Neural progenitor cell (in vitro differentiated cells): ENCODE data around the gene ARHGAP4.

ENCODE experiments used
- EZH2phosphoT487 ChIP-seq: fragments of 200-600 bp; sonication (generic); IDR thresholded peaks from 2 replicates; pipeline ENCODE4 v1.6.1; 2017; ENCODE audit warnings: antibody characterized with exemption
- TF ChIP-seq, protein P1 (sequence below): fragments of 200-600 bp; sonication (generic); IDR thresholded peaks from 2 replicates; pipeline ENCODE4 v1.5.1; 2017; ENCODE audit warnings: antibody characterized with exemption, mild to moderate bottlenecking

DNA sequence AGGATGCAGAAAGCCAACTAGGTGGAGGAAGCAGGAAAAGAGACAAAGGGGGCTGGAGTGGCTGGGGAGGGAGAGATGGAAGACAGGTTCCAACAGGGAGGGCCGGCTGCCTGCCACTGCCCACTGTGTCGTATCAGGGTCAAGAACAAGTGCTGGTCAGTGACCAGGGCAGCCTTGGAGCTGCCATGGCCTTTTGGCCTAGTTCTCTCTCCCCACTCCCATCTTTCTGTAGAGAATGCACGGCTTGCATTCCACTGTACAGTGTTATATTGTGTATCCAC is 52.0 kb downstream of the ARHGAP4 start:
- TF ChIP-seq, protein P1, sequence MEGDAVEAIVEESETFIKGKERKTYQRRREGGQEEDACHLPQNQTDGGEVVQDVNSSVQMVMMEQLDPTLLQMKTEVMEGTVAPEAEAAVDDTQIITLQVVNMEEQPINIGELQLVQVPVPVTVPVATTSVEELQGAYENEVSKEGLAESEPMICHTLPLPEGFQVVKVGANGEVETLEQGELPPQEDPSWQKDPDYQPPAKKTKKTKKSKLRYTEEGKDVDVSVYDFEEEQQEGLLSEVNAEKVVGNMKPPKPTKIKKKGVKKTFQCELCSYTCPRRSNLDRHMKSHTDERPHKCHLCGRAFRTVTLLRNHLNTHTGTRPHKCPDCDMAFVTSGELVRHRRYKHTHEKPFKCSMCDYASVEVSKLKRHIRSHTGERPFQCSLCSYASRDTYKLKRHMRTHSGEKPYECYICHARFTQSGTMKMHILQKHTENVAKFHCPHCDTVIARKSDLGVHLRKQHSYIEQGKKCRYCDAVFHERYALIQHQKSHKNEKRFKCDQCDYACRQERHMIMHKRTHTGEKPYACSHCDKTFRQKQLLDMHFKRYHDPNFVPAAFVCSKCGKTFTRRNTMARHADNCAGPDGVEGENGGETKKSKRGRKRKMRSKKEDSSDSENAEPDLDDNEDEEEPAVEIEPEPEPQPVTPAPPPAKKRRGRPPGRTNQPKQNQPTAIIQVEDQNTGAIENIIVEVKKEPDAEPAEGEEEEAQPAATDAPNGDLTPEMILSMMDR: no peak
- TF ChIP-seq EZH2phosphoT487: no peak
